ENCODE data around the gene SH3BP2. TPM values are rescaled to one million over a fixed set of nuclear protein-coding genes. Genes with fewer than 3 reads are reported as not detected.

SH3BP2 gene
- total RNA-seq, 1 experiment from 2014 or later = 9.6 TPM

- Histone ChIP-seq H3K27me3 (no peaks in the 10 kb centered on the region), H3K4me3 (no peak overlapping the region), H3K9me3 (no peaks in the 10 kb centered on the region), H3K36me3 (peaks cover 4% of the 10 kb centered on the region; the same call in 1 of the 2 replicates)
- no peak for DNase-seq
These were observed 4.1 kb downstream of the SH3BP2 start for GRCh38 chr4:2796849-2797544.

GRCh38 chr4:2797545-2798305 lies 4.8 kb downstream of the SH3BP2 start:
- peaks cover 4% of the 10 kb centered on the region; the same call in 1 of the 2 replicates for H3K36me3 ChIP-seq
- DNase-seq = no peak
- no peaks in the 10 kb centered on the region for H3K9me3 ChIP-seq
- H3K27me3 ChIP-seq = no peaks in the 10 kb centered on the region
- H3K4me3 ChIP-seq = no peak overlapping the region

GRCh38 chr4:2798399-2799223 lies 5.7 kb downstream of the SH3BP2 start:
- DNase-seq = no peak
- H3K4me3 ChIP-seq = no peak overlapping the region
- H3K27me3 ChIP-seq = no peaks in the 10 kb centered on the region
- peaks cover 4% of the 10 kb centered on the region; the same call in 1 of the 2 replicates for H3K36me3 ChIP-seq
- no peaks in the 10 kb centered on the region for H3K9me3 ChIP-seq

GRCh38 chr4:2799224-2799911 lies 6.5 kb downstream of the SH3BP2 start:
- DNase-seq = no peak
- H3K36me3 ChIP-seq = peaks cover 4% of the 10 kb centered on the region; the same call in 1 of the 2 replicates
- H3K9me3 ChIP-seq = no peaks in the 10 kb centered on the region
- no peak overlapping the region for H3K4me3 ChIP-seq
- H3K27me3 ChIP-seq = no peaks in the 10 kb centered on the region

- Histone ChIP-seq H3K9me3 (no peaks in the 10 kb centered on the region), H3K27me3 (no peaks in the 10 kb centered on the region), H3K4me3 (no peak overlapping the region), H3K36me3 (peaks cover 4% of the 10 kb centered on the region; the same call in 1 of the 2 replicates)
- no peak for DNase-seq
These were observed 7.2 kb downstream of the SH3BP2 start for GRCh38 chr4:2799971-2800690.

GRCh38 chr4:2800691-2801596 lies 8.1 kb downstream of the SH3BP2 start:
- DNase-seq = peak; percentile 33
- H3K4me3 ChIP-seq = no peak overlapping the region
- H3K36me3 ChIP-seq = peaks cover 4% of the 10 kb centered on the region; the same call in 1 of the 2 replicates

GRCh38 chr4:2802618-2803531 lies 10.0 kb downstream of the SH3BP2 start:
- DNase-seq = no peak
- H3K36me3 ChIP-seq = no peaks in the 10 kb centered on the region; the same call in 1 of the 2 replicates
- no peaks in the 10 kb centered on the region for H3K27me3 ChIP-seq
- H3K4me3 ChIP-seq = no peak overlapping the region
- H3K9me3 ChIP-seq = no peaks in the 10 kb centered on the region

More at GRCh38 chr4:2800691-2801596, 8.1 kb downstream of the SH3BP2 start:
- Histone ChIP-seq H3K27me3 (no peaks in the 10 kb centered on the region), H3K9me3 (no peaks in the 10 kb centered on the region)

GRCh38 chr4:2803624-2804448 lies 11.0 kb downstream of the SH3BP2 start:
- no peaks in the 10 kb centered on the region for H3K27me3 ChIP-seq
- no peaks in the 10 kb centered on the region; the same call in 1 of the 2 replicates for H3K36me3 ChIP-seq
- no peaks in the 10 kb centered on the region for H3K9me3 ChIP-seq
- H3K4me3 ChIP-seq = no peak overlapping the region
- no peak for DNase-seq

- Histone ChIP-seq H3K36me3 (no peaks in the 10 kb centered on the region; the same call in 1 of the 2 replicates), H3K9me3 (no peaks in the 10 kb centered on the region), H3K27me3 (no peaks in the 10 kb centered on the region), H3K4me3 (no peak overlapping the region)
- DNase-seq = no peak
These were observed 11.6 kb downstream of the SH3BP2 start for GRCh38 chr4:2804449-2804972.

- Histone ChIP-seq H3K9me3 (no peaks in the 10 kb centered on the region), H3K36me3 (no peaks in the 10 kb centered on the region; the same call in 1 of the 2 replicates), H3K4me3 (no peak overlapping the region), H3K27me3 (no peaks in the 10 kb centered on the region)
- no peak for DNase-seq
These were observed 12.2 kb downstream of the SH3BP2 start for GRCh38 chr4:2804973-2805501.

- Histone ChIP-seq H3K9me3 (no peaks in the 10 kb centered on the region), H3K4me3 (no peak overlapping the region), H3K36me3 (no peaks in the 10 kb centered on the region; the same call in 1 of the 2 replicates), H3K27me3 (no peaks in the 10 kb centered on the region)
- DNase-seq = no peak
These were observed 13.0 kb downstream of the SH3BP2 start for GRCh38 chr4:2805712-2806389.
